Hematopoietic multipotent progenitor cell treated with erythropoietin and hydrocortisone succinate and interleukin-3 and kit ligand, for 4 days (in vitro differentiated cells): ENCODE data around the gene ELP6.
"Not testable (repeated sequence)": the region's sequence is repeated elsewhere in the genome, so short reads cannot be mapped to it uniquely, and the experiment has no call there.

Experiments
- DNase-seq: peaks from one replicate; pipeline ENCODE4 v3.0.0-alpha.2; 2015

ELP6 gene

DNA sequence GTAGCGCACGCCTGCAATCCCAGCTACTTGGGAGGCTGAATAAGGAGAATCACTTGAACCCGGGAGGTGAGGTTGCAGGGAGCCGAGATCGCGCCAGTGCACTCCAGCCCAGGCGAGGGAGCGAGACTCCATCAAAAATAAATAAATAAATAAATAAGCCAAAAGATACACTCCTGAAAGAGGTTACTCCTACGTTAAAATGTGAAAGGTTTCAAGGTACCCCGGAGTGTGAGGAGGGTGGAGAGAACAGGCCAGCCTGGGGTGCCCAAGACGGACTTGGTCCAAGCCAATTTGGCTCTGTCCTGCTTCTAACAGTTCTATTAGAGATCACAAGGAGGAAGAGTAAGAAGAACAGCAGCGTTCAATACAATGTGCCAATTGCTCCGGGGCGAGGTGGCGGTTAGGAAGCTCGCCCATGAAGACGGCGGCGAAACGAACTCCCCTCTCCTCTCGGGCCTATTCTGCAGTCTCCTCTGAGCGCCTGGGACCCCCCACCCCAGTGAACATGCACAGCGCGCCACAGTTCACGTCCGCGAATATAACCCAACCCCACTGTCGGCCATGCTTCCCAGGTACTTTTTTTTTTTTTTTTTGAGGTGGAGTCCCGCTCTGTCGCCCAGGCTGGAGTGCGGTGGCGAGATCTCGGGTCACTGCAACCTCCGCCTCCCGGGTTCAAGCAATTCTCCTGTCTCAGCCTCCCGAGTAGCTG is 942 bp downstream of the ELP6 start:
- DNase-seq: peak; percentile 55

DNA sequence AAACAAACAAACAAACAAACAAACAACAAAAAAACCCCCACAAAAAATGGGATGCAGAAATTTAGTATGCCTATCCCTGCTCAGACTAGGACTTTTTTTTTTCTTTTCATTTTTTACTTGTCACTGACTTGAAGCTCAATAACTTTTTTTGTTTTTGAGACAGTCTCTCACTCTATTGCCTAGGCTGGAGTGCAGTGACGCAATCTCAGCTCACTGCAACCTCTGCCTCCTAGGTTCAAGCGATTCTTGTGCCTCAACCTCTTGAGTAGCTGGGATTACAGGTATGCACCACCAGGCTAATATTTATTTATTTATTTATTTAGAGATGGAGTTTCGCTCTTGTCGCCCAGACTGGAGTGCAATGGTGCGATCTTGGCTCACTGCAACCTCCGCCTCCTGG is 8.2 kb downstream of the ELP6 start:
- not testable (repeated sequence) for DNase-seq

DNA sequence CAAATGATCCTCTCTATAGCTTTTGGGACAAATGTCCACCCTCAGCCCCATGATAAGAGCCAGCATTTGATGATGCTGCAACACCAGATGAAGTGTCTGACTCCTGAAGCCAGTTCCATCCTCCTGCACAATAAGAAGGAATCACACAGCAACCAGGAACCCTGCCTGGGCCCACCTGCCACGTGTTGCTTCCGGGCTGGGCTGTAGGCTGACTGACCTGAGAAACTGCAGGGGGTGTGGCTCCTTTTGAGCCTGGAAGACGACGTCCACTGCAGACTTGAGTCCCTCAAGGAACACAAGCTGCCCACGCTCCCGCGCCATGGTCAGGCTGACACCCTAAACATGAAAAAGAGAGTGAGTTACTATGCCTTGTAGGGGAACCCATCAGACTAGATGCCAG is 9.4 kb downstream of the ELP6 start:
- DNase-seq: no peak

DNA sequence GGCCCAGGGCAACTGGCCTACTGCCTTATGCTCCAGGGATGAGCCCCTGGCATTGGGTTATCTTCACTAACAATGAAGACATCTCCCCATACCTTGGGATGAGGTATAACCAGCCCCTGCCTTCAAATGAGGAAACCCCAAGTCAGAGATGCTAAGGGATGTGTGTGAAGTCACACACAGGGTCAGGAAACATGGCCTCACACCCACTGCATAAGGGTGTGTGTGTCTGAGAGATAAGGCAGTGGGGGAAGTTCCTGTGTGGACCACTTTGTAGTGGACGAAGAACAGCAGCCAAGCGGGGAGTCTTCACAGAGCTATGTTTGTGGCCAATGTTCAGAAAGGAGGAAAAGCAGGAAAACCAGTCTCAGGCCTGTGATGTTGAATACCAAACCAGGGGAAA is 10.5 kb downstream of the ELP6 start:
- peak; percentile 91 for DNase-seq

DNA sequence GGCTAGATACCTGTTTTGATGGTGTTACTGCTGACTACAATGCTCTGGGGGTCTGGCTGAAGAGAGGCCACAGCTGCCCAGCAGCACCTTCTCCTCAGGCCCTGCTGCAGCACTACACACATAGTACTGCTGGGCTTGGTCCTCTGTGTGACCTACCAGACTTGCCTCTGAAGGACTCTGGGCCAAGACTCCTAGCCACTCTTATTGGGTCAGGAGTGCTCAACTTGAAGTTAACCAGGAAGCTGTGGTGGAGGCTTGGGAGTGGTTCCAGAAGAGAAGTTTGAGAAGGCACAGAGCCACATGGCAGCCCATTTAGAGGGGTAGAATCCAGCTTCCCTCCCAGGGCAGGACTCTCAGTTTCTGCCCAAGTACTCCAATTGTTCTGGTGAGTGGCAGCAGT is 16.6 kb downstream of the ELP6 start:
- DNase-seq: no peak

DNA sequence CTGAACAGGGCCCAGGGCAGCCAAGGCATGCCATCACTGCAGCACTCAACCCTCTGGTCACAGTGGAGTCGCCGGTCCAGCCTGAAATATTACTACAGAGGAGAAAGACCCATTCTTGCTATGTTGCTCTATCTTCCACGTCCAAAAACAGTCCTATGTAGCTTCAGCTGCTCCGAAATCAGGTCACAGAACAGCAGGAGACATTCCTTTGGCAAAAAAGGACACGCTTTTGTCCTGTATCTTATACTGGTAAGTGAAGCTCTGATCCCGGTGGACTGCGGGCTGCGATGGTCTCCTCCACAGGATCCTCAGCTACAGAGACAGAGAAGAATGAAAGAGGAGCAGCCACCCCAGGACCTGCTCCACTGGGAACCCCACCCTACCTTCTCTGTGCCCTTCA is 17.6 kb downstream of the ELP6 start:
- DNase-seq: no peak

DNA sequence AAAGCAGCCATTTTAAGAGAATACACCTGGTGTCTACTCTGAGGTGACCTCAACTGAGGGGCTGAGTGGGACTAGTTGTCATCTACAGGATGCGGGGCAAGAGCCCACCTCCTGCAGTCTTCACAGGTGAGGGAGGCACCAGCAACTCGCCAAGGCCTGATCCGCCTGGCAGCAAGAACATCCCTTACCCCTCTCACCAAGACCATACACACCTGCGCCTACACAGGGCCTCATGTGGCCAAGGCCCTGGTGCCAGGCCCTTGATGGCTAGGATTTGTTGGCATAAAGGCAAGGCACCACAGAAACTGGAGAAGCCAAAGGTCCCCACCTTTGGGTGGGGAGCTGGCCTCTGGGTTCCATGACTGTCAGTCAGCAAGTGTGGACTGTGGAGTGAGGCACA is 18.4 kb downstream of the ELP6 start:
- no peak for DNase-seq

DNA sequence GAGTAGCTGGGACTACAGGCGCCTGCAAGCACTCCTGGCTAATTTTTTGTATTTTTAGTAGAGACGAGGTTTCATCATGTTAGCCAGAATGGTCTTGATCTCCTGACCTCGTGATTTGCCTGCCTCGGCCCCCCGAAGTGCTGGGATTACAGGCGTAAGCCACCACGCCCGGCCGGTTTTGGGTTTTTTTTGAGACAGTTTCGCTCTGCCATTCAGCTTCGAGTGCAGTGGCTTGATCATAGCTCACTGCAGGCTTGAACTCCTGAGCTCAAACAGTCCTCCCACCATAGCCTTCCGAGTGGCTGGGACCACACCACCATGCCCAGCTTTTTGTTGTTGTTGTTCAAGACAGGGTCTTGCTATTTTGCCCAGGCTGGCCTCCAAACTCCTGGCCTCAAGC is 21.7 kb downstream of the ELP6 start:
- DNase-seq: no peak

DNA sequence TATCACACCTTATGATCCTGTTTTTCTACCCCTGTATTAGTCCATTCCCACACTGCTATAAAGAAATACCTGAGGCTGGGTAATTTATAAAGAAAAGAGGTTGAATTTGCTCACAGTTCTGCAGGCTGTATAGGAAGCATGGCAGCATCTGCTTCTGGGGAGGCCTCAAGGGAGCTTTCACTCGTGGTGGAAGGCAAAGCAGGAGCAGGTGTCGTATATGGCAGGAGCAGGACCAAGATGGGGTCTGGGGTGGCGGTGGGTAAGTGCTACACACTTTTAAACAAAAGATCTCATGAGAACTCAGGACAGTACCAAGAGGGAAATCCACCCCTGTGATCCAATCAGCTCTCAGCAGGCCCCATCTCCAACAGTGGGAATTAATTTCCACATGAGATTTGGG is 22.3 kb downstream of the ELP6 start:
- no peak for DNase-seq

DNA sequence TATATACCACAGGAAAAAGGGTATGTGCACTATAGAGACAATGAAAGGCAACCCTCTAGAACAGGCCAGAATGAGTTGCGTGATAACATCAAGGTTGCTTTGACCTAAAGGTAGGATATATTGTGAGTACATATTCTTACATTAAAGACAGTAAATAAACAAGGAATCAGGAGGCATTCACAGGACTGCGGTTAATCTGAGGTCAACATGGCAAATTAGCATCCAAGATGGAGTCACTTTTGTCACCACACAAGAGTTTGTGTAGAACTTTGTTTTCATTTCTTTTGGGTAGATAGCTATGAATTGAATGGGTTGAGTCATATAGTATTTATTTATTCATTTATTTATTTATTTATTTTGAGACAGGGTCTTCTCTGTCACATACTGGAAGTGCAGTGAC is 26.2 kb downstream of the ELP6 start:
- no peak for DNase-seq

DNA sequence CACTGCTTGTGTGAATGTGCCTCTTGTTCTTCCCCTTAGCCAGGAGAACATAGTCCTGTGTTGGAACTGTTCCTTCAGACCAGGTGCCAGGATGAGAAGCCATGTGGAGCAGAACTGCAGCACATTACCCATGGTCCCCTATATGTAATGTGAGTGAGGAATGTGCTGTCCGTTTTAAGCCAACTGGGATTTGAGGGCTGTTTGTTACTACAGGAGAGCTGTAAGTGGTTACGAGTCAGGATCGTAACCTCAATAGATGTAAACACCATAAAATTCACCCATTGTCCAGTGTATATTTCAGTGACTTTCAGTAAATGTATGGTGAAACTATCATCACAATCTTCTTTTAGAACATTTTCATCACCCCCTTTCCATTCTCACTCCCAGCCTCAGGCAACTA is 27.7 kb downstream of the ELP6 start:
- DNase-seq: no peak

DNA sequence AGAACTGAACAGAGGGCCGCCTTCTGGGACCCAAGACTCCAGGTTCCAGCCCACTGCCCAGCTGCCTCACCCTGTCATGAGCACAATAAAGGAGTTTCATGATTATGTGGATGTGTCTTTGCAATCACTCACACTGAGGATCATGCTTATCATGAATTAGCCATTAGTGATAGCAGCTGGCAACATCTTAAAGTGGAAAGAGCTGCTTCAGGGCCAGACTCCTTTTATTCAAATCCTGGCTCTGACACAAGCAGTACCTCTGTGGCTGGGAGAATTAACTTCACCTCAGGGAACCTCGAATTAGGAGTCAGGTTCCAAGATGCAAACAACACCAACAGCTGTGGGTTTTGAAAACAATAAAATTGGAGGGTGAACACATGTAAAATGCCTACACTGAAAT is 31.1 kb downstream of the ELP6 start:
- peak; percentile 20 for DNase-seq

DNA sequence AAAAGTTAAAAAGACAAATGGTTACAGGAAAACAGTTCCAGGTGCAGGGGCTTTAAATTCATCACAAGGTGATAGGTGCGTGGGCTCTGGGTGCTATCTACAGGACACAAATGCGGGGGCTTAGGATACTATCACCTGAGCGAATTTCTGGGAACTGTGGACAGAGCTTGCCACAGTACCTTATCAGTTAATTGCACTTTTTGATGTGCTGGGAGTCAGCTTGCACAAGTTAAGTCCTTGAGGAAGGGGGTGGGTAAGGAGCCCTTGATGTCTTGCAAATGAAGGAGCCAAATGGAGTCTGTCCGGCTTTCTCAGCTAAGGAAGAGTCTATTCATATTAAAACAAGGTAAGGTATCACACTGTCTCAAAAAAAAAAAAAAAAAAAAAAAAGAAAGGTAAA is 31.7 kb downstream of the ELP6 start:
- peak; percentile 36 for DNase-seq

DNA sequence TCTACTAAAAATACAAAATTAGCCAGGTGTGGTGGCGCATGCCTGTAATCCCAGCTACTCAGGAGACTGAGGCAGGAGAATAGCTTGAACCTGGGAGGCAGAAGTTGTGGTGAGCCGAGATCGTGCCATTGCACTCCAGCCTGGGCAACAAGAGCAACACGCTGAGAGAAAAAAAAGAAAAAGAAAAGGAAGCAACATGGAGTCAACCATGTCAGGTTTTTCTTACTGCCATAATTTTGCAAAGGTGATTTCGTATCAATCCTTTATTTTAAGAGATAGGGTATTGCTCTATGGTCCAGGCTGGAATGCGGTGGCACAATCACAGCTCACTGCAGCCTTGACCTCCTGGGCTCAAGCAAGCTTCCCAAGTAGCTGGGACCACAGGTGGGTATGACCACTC is 33.2 kb downstream of the ELP6 start:
- DNase-seq: not testable (repeated sequence)

DNA sequence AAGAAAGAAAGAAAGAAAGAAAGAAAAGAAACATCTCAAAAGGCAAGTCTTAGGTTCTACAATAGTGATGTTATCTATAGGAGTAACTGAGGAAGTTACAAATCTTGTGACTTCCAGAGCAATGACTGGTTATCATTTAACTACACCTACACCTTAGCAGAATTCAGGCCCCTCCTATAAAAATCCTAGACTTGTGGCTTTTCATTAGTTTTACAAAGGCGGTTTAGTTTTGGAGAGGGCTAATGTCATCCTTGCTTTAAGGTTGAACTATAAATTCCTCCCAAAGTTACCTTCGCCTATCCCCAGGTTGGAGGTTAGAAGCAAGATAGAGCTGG is 33.7 kb downstream of the ELP6 start:
- no peak for DNase-seq

DNA sequence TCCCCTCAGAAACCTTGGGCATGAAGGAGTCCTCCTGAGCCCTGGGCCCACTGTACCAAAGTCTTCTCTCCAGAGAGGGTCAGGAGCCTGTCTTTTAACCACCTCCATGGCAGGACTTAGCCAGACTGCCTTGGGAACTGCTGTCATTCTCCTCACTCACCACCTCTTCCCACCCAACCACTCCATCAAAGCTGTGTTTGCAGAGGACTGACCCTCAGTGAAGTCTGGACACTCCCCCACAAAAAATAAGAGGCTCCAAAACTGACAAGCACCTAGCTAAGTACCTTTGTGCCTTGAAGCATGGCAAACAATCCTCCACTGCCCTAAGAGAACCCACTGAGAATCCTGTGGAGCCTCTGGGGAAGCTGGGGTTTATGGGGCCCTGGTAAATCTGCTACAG is 35.5 kb downstream of the ELP6 start:
- no peak for DNase-seq

DNA sequence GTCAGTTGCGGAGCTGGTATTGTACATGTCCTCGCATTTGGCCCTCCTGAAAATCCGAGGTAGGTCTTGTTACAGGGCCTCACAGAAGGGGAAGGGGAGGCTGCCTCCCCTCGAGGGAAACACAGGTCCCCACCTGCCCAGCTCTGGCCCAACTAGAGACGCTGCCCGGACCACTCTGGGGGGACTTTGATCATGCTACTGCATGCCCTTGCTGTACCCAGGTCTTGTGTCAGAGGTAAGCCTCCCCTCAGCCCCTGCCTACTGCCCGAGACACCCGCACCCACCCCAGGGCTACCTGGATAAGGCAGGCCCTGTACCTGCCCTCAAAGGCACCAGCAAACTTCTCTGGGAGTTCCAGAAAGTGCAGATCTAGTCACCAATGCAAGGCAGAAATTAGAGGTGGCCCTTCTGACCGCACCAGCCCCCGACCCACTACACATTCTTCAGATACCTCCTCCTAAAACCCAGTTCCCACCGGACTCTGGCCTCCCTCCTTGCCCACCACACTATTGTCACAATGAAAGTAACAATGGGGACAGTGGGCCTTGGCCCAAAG is 36.8 kb downstream of the ELP6 start:
- DNase-seq: no peak

DNA sequence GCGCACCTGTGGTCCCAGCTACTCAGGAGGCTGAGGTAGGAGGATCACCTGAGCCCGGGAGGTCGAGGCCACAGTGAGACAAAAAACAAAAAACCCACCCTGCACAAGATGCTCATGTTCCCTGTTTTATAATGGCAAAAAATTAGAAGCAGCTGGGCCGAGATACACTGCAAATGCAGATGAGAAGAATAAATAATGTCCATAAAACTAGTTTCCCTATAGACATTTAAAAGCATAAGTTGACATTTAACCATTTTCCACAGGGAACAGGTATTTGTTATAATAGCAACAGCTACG is 37.2 kb downstream of the ELP6 start:
- DNase-seq: no peak

DNA sequence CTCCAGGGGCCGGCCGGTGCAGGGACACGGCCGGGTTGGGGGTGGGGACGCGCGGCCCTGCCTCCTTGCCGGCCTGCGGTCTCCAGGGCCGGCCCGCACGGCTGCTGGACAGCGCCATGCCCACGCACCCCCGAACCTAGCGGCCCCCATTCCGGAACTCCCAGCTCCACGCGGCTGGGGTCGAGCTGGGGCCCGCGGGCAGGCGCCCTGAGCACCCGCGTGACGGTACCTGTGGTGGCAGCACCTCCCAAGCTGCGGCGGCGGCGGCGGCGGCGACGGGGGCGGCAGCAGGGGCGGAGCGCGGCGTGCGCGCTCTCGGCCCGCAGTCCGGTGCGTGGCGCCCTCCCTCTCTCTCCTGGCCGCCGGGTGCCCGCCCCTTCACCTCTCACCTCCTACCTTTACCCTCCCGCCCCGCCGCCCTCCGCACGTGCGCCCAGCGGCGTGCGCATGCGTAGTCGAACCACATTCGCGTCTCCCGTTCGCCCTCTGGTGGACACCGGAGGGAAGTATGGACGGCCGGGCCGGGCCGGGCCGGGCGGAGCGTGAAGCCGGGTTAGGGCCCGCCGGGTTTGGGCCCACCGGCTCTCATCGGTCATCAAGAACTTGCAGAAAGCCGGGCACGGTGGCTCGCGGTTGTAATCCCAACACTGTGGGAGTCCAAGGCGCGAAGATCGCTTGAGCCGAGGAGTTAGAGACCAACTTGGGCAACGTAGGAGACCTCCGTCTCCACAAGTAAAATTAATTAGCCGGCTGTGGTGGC is 37.8 kb downstream of the ELP6 start, which contains the start of gene SCAP:
SCAP (minus strand) TSS at position 372 of the 760 bp plus-strand sequence. CDS start 32,948 bp downstream, outside the sequence.
- peak; percentile 97 for DNase-seq

DNA sequence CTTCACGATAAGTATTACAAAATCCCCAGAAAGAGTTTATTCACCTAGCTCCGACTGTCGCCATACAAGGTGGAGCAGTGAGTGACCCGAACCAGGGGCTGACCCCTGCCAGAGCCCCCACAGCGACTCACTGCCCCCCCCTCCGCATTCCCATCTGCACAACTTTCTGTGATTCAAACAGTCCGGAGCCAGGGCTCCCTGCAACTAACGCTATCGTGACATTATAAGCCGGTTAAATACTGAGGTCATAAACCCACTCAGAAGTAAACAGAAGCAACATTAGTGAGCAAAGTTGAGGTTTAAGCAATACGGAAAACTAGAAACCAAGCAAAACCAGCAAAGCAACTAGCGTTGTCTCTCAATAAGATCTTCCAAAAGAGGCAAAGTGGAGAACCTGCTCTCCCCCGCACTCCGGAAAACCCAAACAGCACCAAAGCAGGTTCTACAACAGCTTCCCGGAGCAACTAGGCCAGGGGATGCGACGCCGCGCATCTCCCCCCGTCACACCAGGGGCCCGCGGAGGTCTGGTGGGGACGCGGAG is 38.4 kb downstream of the ELP6 start:
- DNase-seq: no peak

DNA sequence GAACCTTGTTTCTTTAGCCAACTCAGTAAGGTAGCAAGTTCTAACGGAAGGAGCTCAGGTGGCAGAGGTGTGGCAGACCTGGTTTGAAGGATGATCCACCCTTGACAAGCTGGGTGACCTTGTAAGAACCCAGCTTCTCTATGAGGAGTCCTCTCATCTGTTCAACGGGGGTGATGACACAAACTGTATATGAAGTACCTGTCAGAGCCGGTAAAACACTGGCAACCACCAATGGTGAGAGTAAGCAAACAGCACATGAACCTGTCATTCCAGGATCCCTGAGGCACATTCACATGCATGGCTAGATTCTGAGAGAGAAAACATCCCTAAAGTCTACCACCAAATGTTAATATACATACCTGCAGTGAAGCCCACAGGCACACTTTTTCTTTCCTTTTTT is 40.1 kb downstream of the ELP6 start:
- DNase-seq: no peak

DNA sequence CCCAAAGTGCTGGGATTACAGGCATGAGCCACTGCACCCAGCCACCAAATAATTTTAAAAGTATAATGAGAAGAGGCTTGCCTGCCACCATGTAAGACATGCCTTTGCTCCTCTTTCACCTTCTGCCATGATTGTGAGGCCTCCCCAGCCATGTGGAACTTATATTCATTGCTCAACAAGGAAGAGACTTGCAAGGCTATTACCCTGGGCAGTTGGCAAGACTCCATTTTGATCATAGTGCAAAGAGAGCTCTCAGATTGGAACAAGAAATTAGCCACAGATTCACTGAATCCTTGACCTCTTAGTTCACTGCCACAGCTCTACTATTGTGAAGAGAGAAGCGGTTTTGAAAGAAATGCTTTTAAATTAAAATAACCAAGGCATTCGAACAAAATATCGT is 43.9 kb downstream of the ELP6 start:
- no peak for DNase-seq

DNA sequence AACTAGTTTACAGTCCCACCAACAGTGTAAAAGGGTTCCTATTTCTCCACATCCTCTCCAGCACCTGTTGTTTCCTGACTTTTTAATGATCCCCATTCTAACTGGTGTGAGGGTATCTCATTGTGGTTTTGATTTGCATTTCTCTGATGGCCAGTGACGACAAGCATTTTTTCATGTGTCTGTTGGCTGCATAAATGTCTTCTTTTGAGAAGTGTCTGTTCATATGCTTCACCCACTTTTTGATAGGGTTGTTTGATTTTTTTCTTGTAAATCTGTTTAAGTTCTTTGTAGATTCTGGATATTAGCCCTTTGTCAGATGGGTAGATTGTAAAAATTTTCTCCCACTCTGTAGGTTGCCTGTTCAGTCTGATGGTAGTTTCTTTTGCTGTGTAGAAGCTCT is 45.2 kb downstream of the ELP6 start:
- DNase-seq: not testable (repeated sequence)

DNA sequence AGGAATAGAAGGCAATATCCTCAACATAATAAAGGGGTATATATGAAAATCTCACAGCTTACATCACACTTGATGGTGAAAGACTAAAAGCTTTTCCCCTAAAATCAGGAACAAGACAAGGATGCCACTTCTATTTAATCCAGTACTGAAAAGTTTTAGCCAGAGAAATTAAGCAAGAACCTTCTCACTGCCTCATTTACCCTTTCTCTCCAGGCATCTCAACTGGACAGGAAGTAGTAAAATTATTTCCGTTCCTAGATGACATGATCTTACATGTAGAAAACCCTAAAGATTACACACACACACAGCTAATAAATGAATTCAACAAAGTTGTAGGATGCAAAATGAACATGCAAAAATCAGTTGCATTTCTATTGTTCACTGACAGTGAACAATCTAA is 48.9 kb downstream of the ELP6 start:
- DNase-seq: peak; percentile 52
